ENCODE results near the gene FAM3D.

FAM3D gene

DNA sequence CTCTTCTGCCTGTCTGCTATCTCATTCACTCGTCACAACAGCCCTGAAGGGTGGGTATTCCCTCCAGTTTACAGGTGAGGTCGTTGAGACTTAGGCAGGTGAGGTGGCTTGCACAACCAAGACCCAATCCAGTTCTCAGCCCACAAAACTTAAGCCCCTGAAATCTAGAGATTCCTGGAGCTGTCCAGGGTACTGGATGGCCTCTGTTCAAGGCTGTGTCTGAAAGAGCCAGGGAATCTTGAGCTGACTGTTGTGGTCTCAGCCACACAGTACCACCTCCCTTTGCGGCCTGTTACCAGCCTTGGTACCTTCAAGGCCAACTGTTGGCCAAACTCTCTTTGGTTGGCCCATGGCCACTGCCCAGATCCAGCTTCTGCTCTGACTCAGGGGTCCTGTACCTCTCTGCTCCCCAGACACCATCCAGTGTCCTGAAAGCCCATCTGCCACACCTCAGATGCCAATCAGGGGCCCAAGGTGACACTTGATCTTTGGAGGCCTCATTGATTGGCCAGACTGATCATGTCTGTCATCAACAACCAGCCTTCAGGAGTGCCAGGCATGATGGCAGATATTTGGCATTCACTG, 78.5 kb downstream of the FAM3D start:
- DNase-seq, result no peak

DNA sequence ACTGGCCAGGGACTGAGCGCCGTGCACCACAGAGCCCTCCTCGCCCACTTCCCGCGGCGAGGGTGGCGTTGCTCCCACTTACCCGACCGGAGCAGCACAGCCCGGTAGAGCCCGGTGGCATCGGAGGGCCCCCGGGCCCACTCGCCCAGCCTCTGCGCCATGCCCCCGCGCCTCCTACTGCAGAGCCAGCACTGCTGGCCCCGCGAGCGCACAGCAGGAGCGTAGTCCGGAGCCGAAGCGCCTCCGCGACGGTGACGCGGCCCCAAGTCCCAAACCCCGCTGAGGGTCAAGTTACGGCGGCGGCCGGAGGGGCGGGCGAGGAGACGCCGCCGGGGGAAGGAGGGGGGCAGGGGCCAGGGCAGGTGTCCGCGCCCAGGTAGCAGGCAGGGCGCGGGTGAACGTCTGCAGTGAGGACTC, 79.8 kb downstream of the FAM3D start:
- DNase-seq, result no peak

DNA sequence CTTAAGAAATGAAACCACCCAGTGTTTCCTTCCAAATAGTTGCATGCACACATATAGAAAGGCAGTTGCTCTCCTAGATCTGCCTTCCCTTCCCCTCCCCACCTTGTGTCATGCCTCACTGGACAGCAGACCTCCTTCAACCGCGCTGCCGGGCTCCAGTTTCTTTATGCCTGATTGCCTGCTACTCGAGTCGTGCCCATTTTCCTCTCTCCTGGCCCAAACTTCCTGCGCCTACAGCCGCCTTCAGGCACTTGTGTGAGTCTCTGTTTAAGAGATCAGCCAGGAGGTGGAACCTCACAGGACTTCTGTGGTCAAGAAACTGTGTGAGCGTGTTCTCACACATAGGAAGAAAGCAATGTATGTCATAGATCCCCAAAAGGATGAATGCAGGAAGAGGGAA, 80.6 kb downstream of the FAM3D start:
- no peak for DNase-seq

DNA sequence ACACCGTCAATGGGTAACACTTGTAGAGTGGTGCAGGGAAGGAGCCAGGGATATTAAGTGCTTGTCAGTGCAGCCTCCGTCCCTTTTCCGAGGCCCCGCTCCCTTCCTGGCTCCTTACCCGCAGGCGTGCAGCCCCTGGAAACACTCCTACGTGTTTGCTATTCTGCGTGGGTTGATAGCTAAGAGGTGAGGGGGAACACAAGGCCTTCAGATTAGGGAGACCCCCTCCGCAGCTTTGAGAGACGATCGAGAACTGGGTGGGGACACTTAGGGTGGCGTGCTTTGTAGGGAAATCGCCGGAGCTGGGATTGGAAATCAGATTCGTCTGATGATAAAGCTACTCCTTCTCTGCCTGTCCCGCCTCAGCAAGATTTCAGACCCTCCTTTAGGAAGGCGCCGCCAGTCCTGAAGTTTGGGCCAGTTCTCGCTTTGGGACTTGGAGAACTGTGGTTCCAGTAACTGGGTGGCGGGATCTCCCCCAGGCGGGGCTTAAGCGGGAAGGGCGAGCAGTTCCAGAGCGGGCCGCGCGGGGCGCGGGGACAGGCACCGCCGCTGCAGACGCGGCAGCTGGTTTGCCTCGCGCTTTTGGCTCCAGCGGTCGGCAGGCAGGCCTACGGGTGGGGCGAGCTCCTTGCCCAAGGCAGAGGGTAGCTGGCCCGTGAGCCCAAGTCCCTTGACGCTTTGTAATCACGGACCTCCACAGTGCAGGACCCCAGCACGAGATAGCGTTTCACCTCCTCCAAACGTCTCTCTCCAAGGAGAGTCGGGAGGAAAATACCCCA, 81.4 kb downstream of the FAM3D start:
- DNase-seq, result peak; percentile 58 to 66

- no peak for DNase-seq
These were observed 81.9 kb downstream of the FAM3D start for GRCh38 chr3:58584690-58585004.
